Neural progenitor cell (in vitro differentiated cells): Measurements from ENCODE around the gene CADM1. TPM values are rescaled to one million over a fixed set of nuclear protein-coding genes. Genes with fewer than 3 reads are reported as not detected.

ENCODE experiments used
- DNase-seq: peaks from one replicate; pipeline ENCODE4 v3.0.0-alpha.2; 2016; ENCODE audit warnings: low spot score
- H2AFZ ChIP-seq: fragments of 200-600 bp; sonication (generic); replicated peaks from 2 replicates; pipeline ENCODE4 v1.6.1; 2016; ENCODE audit warnings: antibody characterized with exemption
- H3F3A ChIP-seq: fragments of 200-600 bp; sonication (generic); 2 replicates; pipeline ENCODE4 v1.6.1; 2016; ENCODE audit warnings: antibody characterized with exemption, low read depth
- H3K27ac ChIP-seq: fragments of 200-600 bp; sonication (generic); 2 replicates; pipeline ENCODE4 v1.5.1; 2016; ENCODE audit warnings: mild to moderate bottlenecking
- H3K27me3 ChIP-seq: fragments of 200-600 bp; sonication (generic); 2 replicates; pipeline ENCODE4 v1.6.1; 2016; ENCODE audit warnings: mild to moderate bottlenecking, moderate library complexity
- H3K36me3 ChIP-seq: fragments of 200-600 bp; sonication (generic); 2 replicates; pipeline ENCODE4 v1.5.1; 2016
- H3K4me1 ChIP-seq: fragments of 200-600 bp; sonication (generic); 2 replicates; pipeline ENCODE4 v1.6.1; 2016; ENCODE audit warnings: mixed run types
- H3K4me2 ChIP-seq: fragments of 200-600 bp; sonication (generic); 2 replicates; pipeline ENCODE4 v1.6.1; 2016
- H3K4me3 ChIP-seq: fragments of 200-600 bp; sonication (generic); 2 replicates; pipeline ENCODE4 v1.5.1; 2016
- H3K79me2 ChIP-seq: fragments of 200-600 bp; sonication (generic); 2 replicates; pipeline ENCODE4 v1.6.1; 2016; ENCODE audit warnings: low read depth
- H3K9ac ChIP-seq: fragments of 200-600 bp; sonication (generic); 2 replicates; pipeline ENCODE4 v1.6.1; 2016
- H3K9me3 ChIP-seq: fragments of 200-600 bp; sonication (generic); 2 replicates; pipeline ENCODE4 v1.5.1; 2016; ENCODE audit warnings: low read depth
- H4K20me1 ChIP-seq: fragments of 200-600 bp; sonication (generic); 2 replicates; pipeline ENCODE4 v1.6.1; 2016; ENCODE audit warnings: low read depth
- H3K27ac Mint-ChIP-seq: 3 replicates; pipeline ENCODE4 v1.8.0; 2021; ENCODE audit warnings: mixed read lengths
- H3K27me3 Mint-ChIP-seq: 2 replicates; pipeline ENCODE4 v1.8.0; 2022; ENCODE audit warnings: low read depth, mild to moderate bottlenecking, inconsistent platforms, moderate library complexity, mixed read lengths; ENCODE audit not compliant: insufficient read depth
- H3K36me3 Mint-ChIP-seq: 3 replicates; pipeline ENCODE4 v1.8.0; 2021; ENCODE audit warnings: mixed read lengths
- H3K4me1 Mint-ChIP-seq: 3 replicates; pipeline ENCODE4 v1.8.0; 2021; ENCODE audit warnings: mixed read lengths
- H3K4me3 Mint-ChIP-seq: 3 replicates; pipeline ENCODE4 v1.8.0; 2021; ENCODE audit warnings: mild to moderate bottlenecking, moderate library complexity, mixed read lengths
- H3K9me3 Mint-ChIP-seq: 3 replicates; pipeline ENCODE4 v1.8.0; 2020; ENCODE audit warnings: mixed read lengths
- CTCF ChIP-seq: fragments of 200-600 bp; sonication (generic); IDR thresholded peaks from 2 replicates; pipeline ENCODE4 v1.5.1; 2017; ENCODE audit warnings: antibody characterized with exemption, mild to moderate bottlenecking
- EZH2 ChIP-seq: fragments of 200-600 bp; sonication (generic); IDR thresholded peaks from 2 replicates; pipeline ENCODE4 v1.6.1; 2017; ENCODE audit warnings: antibody characterized with exemption, mild to moderate bottlenecking, moderate library complexity
- EZH2phosphoT487 ChIP-seq: fragments of 200-600 bp; sonication (generic); IDR thresholded peaks from 2 replicates; pipeline ENCODE4 v1.6.1; 2017; ENCODE audit warnings: antibody characterized with exemption
- total RNA-seq: library from RNA; depleted of rRNA; stranded (reverse); fragments of >200 nt; gene quantifications from 2 replicates; pipeline ENCODE4 v1.2.3, GENCODE V29; 2015; ENCODE audit warnings: low replicate concordance

The CADM1 gene
- total RNA-seq, 1 donor from 2014 or later: 123 TPM

DNA sequence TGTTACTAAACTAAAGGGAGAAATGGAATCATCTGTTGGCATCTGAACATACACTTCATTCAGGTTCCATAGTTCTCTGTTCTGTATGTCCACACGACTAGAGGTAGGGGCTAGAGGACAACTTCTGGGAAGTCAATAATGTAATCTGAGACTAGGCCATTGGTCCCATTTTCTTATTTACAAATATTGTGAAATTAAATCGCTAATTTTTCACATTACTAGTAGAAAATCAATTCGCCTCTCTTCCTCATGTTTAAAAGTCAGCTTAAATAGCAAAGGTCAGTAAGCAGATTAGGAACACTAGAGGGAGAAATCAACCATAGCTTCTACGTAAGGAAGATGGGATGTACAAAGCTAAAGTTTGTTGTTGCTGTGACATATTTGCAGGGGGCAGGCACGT lies 59.7 kb downstream of the CADM1 start:
- peaks cover 24% of the 10 kb centered on the region for H3K9me3 Mint-ChIP-seq
- H3K36me3 Mint-ChIP-seq: peaks cover 23% of the 10 kb centered on the region
- no peaks in the 10 kb centered on the region for H3K27me3 Mint-ChIP-seq
- no peaks in the 10 kb centered on the region for H3K4me1 ChIP-seq
- peaks cover 7% of the 10 kb centered on the region for H3K9me3 ChIP-seq
- H3K36me3 ChIP-seq: no peaks in the 10 kb centered on the region
- peaks cover 5% of the 10 kb centered on the region for H3K4me1 Mint-ChIP-seq
- H3F3A ChIP-seq: no peaks in the 10 kb centered on the region
- H3K9ac ChIP-seq: no peak overlapping the region
- H3K27me3 ChIP-seq: no peaks in the 10 kb centered on the region
- H3K79me2 ChIP-seq: peaks cover 24% of the 10 kb centered on the region
- H3K4me3 ChIP-seq: no peak overlapping the region
- H3K4me3 Mint-ChIP-seq: no peak overlapping the region
- H3K27ac ChIP-seq: no peak overlapping the region
- no peaks in the 10 kb centered on the region for H4K20me1 ChIP-seq
- H2AFZ ChIP-seq: no peak overlapping the region
- DNase-seq: no peak
- H3K4me2 ChIP-seq: no peak overlapping the region
- no peak for TF ChIP-seq EZH2phosphoT487
- no peak for TF ChIP-seq CTCF
- no peak for TF ChIP-seq EZH2
- no peak overlapping the region for H3K27ac Mint-ChIP-seq

DNA sequence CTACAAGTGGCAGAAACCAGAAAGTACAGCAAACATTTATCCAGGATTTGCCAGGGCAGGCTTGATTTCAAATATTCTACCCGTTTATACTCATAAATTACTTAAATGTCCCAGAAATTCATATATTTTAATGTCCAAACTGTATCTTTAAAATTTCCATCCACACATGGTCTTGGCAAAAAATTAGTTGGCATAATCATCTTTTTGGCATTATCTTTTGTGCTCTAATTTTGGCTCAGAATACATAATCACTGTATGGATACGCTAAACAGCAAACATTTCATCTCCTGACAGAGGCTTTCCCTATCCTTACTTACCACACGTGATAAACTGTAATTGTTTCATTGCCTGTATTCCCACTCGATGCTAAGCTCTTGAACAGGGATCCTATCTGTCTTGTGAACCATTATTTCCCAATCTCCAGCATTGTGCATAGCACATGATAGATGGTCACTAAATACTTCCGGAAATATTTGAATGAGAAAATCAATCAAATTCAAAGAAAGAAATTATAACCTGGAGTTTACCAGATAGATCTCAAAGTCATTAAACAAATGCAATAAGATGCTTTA lies 64.2 kb downstream of the CADM1 start:
- peaks cover 15% of the 10 kb centered on the region for H3K79me2 ChIP-seq
- H3K4me2 ChIP-seq: no peak overlapping the region
- H3F3A ChIP-seq: no peaks in the 10 kb centered on the region
- H3K4me1 Mint-ChIP-seq: peaks cover 5% of the 10 kb centered on the region
- no peak overlapping the region for H3K27ac Mint-ChIP-seq
- H3K36me3 ChIP-seq: no peaks in the 10 kb centered on the region
- H3K9ac ChIP-seq: no peak overlapping the region
- no peaks in the 10 kb centered on the region for H3K9me3 ChIP-seq
- H3K36me3 Mint-ChIP-seq: peaks cover 13% of the 10 kb centered on the region
- TF ChIP-seq EZH2phosphoT487 (no peak), EZH2 (no peak), CTCF (no peak)
- no peak overlapping the region for H3K4me3 ChIP-seq
- no peak for DNase-seq
- H3K4me1 ChIP-seq: no peaks in the 10 kb centered on the region
- no peaks in the 10 kb centered on the region for H4K20me1 ChIP-seq
- no peaks in the 10 kb centered on the region for H3K9me3 Mint-ChIP-seq
- H3K27me3 Mint-ChIP-seq: no peaks in the 10 kb centered on the region
- H3K27me3 ChIP-seq: no peaks in the 10 kb centered on the region
- H3K27ac ChIP-seq: no peak overlapping the region
- no peak overlapping the region for H3K4me3 Mint-ChIP-seq
- H2AFZ ChIP-seq: no peak overlapping the region

DNA sequence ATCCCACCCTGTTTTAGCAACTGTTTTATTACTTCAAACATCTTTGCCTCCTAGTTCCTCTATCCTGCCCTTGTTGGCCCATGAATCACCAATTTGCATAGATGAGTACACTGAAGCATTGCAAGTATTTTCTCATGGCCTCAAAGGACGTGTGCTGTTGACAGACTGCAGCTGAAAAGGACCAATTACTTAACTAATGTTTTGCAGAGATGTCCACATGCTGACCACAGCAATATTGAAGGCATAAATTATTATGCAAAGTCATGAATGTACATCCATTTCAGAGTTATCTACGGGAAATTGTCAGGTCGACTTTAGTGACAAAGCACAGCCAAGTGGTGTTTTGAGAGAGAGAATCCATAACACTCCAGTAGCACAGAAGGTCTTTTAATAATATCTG lies 64.8 kb downstream of the CADM1 start:
- no peak overlapping the region for H3K4me2 ChIP-seq
- no peak overlapping the region for H3K4me3 ChIP-seq
- Mint-ChIP-seq H3K36me3 (peaks cover 9% of the 10 kb centered on the region), H3K4me1 (peaks cover under 1% of the 10 kb centered on the region), H3K4me3 (no peak overlapping the region), H3K27ac (no peak overlapping the region), H3K9me3 (no peaks in the 10 kb centered on the region), H3K27me3 (no peaks in the 10 kb centered on the region)
- no peak for TF ChIP-seq EZH2phosphoT487
- TF ChIP-seq CTCF: no peak
- no peak for TF ChIP-seq EZH2
- no peak for DNase-seq
- no peaks in the 10 kb centered on the region for H3K36me3 ChIP-seq
- no peaks in the 10 kb centered on the region for H4K20me1 ChIP-seq
- H3K4me1 ChIP-seq: no peaks in the 10 kb centered on the region
- peaks cover 16% of the 10 kb centered on the region for H3K79me2 ChIP-seq
- no peaks in the 10 kb centered on the region for H3K27me3 ChIP-seq
- H3K9me3 ChIP-seq: no peaks in the 10 kb centered on the region
- no peak overlapping the region for H2AFZ ChIP-seq
- no peaks in the 10 kb centered on the region for H3F3A ChIP-seq
- no peak overlapping the region for H3K9ac ChIP-seq
- H3K27ac ChIP-seq: no peak overlapping the region
